Kidney tubule cell (primary cell): ENCODE data around the gene PRKCA.

Experiments used
- DNase-seq: peaks from one replicate; pipeline ENCODE4 v3.0.0-alpha.2; 2018; ENCODE audit warnings: low spot score

PRKCA gene

DNA sequence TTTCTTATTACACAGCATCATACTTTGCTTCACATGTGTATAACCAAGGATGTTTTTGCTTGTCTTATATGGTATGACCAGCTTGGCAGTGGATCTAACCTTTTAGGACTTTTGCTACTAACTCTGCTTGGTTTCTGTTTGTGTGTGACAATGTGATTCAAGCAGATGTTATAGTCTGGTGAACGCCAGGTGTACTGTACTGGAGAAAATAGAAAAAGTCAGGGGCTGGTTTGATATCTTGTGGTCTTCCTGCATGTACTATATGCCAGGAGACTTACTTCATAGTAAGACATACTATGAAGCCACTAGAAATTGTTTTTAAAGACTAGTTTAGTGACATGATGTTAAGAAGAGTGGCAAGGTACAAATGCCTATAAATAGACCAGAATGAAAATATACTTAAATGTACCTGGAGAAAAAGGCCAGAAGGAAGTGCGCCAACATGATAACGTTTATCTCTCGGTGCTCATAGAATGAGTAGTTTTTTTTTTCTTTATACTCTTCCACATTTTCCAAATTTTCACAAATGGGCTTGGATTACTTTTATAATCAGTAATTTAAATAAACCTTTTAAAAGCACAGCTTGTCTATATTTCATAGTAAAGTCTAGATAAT lies 112.3 kb downstream of the PRKCA start:
- DNase-seq: no peak

DNA sequence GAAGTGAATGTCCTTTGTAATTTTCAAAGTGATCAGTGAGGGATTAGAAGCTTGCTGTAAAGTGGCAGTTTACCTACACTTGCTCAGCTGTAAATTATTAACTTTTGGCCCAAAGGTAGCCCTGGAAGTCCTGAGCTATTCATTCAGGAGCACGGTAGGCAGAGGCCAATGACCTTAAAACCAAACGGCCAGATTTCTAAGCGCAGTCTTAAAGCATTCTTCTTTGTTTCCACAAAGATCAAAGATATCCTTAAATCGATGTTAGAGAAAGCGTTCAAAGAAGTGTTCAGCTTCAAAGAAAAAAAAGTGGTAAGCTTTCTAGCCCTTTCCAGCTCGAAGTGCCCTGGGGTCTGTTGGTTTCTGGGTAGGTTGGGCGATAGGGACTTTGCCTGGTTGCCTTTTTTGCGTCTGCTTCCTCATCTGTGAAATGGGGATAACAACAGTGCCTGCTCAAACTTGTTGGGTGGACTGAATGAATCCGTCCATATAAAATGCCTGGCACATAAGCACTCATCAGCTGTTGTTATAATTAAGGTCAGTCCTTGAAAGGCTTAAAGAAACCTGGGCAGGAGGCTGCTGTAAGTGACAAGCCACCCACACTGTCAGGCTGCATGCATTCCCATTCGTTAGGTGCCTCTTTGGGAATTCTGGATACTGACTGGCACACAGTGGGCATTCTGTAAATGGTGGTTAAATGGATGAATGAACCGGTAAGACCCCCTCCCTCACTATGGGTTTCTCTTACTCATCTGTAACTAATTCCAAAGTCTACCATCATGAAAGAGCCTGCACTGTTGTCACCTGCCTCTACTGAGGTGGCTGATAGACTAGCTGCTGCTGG lies 113.2 kb downstream of the PRKCA start:
- peak; percentile 81 for DNase-seq

DNA sequence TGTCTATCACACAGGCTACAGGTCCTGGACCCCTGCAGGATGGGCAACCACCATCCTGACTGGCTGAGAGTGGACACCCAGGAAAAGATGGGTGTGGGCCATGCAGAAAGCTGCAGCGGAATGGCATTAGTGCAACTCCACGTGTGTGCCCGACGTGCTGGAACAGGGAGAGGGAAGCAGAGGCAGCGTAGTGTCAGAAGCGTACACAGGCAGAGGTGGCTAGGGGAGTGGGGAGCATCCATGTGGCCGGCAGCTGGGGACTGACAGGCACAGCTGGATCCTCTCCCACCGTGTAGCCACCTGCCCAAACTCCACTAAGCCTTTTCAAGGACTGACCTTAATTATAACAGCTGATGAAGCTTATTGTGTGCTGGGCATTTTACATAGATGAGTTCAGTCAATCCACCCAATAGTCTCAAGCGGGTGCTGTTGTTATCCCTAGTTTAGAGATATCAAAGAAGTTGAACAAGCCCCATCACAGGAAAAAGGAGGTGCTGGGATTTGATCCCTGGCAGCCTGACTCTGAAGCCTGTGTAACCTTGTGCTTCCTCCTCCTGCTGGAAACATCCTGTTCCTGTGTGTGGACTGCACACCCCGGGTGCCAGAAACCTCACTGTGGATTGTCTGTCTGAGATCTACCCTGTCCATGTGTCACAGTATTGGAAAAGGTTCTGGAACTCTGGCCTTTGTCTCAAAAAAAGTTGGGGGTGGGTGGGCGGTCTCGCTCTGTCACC lies 114.0 kb downstream of the PRKCA start:
- DNase-seq: no peak

DNA sequence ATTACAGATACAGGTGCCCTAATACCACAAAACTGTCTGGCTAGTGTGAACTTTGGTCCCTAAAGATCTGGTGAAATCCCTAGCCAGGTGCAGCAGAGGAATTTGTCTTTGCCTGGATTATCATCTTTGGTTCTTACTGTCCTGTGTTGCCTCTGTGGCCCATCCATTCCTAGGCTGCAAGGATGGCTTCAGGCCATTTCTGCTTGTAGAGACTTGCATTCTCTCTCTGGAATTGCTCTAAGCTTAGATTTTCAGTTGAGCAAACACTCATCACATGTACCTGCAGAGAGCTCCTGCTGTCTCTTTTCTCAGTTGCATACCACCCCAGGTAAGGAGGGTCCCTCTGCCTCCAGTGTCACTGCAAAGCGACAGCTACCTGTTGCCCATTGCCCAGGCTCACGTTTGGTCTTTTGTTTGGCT lies 114.9 kb downstream of the PRKCA start:
- no peak for DNase-seq

- peak; percentile 45 for DNase-seq
Observed at GRCh38 chr17:66420961-66421371, 118.6 kb downstream of the PRKCA start.

GRCh38 chr17:66422186-66422585 lies 119.8 kb downstream of the PRKCA start:
- peak; percentile 79 for DNase-seq

GRCh38 chr17:66423056-66423955 lies 120.9 kb downstream of the PRKCA start:
- peak; percentile 22 for DNase-seq

DNA sequence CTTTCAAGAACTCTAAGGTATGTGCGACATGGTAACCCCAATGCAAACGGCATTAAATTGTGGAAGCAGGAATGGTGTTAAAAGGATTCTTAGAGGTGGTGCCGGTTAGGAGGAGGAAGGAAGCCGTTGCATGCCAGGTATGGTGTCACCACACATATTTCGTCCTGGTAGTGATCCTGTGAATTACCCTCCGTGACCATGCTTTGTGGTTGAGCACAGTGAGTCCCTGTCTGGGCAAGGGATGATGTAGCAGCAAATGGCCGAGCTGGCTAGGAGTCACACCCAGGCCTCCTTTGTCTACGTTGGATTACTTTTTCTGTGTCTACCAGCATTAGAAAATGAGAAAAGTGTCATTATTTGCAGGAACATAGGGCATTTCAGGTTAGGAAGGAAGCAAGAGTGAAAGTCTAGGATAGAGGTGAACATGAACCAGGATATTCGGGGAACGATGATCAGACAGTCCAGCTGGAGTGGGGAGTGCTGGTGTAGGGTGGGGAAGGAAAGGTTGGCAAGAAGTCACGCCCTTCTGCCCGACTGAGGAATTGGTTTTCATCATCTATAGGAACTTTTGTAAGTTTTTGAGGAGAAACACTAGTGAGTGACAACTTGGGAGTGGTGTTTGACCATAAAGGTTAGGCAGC lies 123.5 kb downstream of the PRKCA start:
- peak; percentile 82 for DNase-seq

GRCh38 chr17:66426397-66427033 lies 124.1 kb downstream of the PRKCA start:
- DNase-seq: peak; percentile 51

GRCh38 chr17:66427134-66427533 lies 124.7 kb downstream of the PRKCA start:
- no peak for DNase-seq

DNA sequence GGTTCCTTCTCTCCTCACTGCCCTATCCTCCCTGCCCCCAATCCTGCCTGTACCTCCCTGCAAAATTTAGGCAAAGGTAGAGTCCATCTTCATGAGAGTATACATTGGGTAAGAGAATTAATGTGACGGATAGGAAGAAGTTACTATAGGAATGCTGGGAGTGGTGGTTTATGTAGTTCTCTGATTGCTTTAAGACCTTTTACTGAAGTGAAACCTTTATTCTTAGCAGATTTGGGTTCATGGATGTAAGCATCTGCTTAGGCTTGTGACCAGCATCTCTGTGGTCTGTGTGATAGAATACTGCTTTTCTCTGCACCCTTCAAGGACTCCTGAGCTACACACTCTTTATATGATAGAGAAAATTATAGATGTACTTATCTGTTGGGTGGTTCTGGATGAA lies 127.3 kb downstream of the PRKCA start:
- no peak for DNase-seq

GRCh38 chr17:66430846-66431795 lies 128.7 kb downstream of the PRKCA start:
- no peak for DNase-seq

DNA sequence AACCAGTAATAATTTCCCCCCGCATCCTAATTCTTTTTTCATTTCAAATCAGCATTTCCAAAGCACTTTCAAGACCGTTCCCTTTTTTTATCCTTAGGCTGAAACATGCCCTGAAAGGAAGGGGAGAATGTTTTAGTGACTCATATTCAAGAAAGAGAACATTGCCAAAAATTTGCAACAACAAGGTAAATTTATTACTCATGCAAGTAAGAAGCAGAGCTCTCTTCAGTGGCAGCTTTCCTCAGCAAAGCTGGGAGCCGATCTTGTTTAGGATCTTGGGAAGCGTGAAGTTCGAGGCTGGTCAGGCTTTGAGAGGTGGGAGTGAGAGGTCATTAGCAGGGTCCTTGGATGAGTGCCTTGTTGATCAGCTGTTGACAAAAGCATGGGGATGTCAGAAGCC lies 129.5 kb downstream of the PRKCA start:
- DNase-seq: peak; percentile 62

- no peak for DNase-seq
Observed at GRCh38 chr17:66432411-66432957, 130.1 kb downstream of the PRKCA start.

- no peak for DNase-seq
Observed at GRCh38 chr17:66432996-66433551, 130.7 kb downstream of the PRKCA start.

- no peak for DNase-seq
Observed at GRCh38 chr17:66435182-66435581, 132.8 kb downstream of the PRKCA start.

DNA sequence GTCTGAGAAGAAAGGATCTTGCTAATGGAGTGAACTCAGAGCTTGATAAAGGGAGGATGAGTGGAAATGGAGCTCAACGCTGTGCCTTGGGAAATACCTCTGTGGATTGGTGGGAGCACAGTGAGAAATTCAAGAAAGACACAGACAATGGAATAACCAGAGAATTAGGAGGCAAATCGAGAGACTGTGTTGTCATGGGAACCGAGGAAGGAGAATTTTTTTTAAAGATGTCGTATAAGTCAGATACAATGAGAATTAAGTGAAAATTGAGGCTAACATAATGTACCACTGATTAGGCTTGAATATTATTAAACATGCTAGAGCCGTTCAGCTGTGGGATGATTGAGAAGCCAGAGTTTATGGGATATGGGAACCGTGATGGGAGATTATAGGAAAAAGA lies 134.2 kb downstream of the PRKCA start:
- DNase-seq: no peak

- DNase-seq: no peak
Observed at GRCh38 chr17:66437476-66438026, 135.1 kb downstream of the PRKCA start.

- no peak for DNase-seq
Observed at GRCh38 chr17:66438101-66438500, 135.7 kb downstream of the PRKCA start.
